WTC11 (cell line): ENCODE results near the gene FARSA. TPM values are rescaled to one million over a fixed set of nuclear protein-coding genes. Genes with fewer than 3 reads are reported as not detected.

ENCODE experiments used
- CREM ChIP-seq: sonication (generic); formaldehyde crosslinking; IDR thresholded peaks from 2 replicates; pipeline ENCODE4 v1.8.1; 2022; ENCODE audit warnings: mild to moderate bottlenecking, missing genetic modification reagents, moderate library complexity
- CTCF ChIP-seq: fragments of 200-600 bp; IDR thresholded peaks from 2 replicates; pipeline ENCODE4 v1.8.0; 2022; ENCODE audit warnings: antibody characterized with exemption
- ETV6 ChIP-seq: sonication (generic); formaldehyde crosslinking; IDR thresholded peaks from 2 replicates; pipeline ENCODE4 v1.8.1; 2022; ENCODE audit warnings: mild to moderate bottlenecking, missing genetic modification reagents
- FOXK1 ChIP-seq: sonication (generic); formaldehyde crosslinking; IDR thresholded peaks from 2 replicates; pipeline ENCODE4 v1.8.0; 2022; ENCODE audit warnings: mild to moderate bottlenecking, moderate library complexity, missing genetic modification reagents
- MAX ChIP-seq: sonication (generic); formaldehyde crosslinking; IDR thresholded peaks from 2 replicates; pipeline ENCODE4 v1.8.0; 2022; ENCODE audit warnings: mild to moderate bottlenecking, missing genetic modification reagents
- NR2C2 ChIP-seq: sonication (generic); formaldehyde crosslinking; IDR thresholded peaks from 2 replicates; pipeline ENCODE4 v1.8.0; 2022; ENCODE audit warnings: mild to moderate bottlenecking, missing genetic modification reagents
- RELA ChIP-seq: sonication (generic); formaldehyde crosslinking; IDR thresholded peaks from 2 replicates; pipeline ENCODE4 v1.8.1; 2022; ENCODE audit warnings: missing genetic modification reagents, mild to moderate bottlenecking, borderline replicate concordance
- SMAD3 ChIP-seq: sonication (generic); formaldehyde crosslinking; IDR thresholded peaks from 2 replicates; pipeline ENCODE4 v1.8.0; 2022; ENCODE audit warnings: missing genetic modification reagents, mild to moderate bottlenecking, borderline replicate concordance
- SP1 ChIP-seq: sonication (generic); formaldehyde crosslinking; conservative IDR thresholded peaks from 2 replicates; pipeline ENCODE4 v1.8.1; 2022; ENCODE audit warnings: missing genetic modification reagents
- TCF7 ChIP-seq: sonication (generic); formaldehyde crosslinking; IDR thresholded peaks from 2 replicates; pipeline ENCODE4 v1.8.0; 2022; ENCODE audit warnings: mild to moderate bottlenecking, low read depth, missing genetic modification reagents, moderate library complexity
- TP53 ChIP-seq: sonication (generic); formaldehyde crosslinking; IDR thresholded peaks from 2 replicates; pipeline ENCODE4 v1.8.1; 2023; ENCODE audit warnings: mild to moderate bottlenecking, missing genetic modification reagents
- USF2 ChIP-seq: sonication (generic); formaldehyde crosslinking; IDR thresholded peaks from 2 replicates; pipeline ENCODE4 v1.8.1; 2023; ENCODE audit warnings: mild to moderate bottlenecking, missing genetic modification reagents, moderate library complexity
- ZBTB21 ChIP-seq: sonication (generic); formaldehyde crosslinking; IDR thresholded peaks from 2 replicates; pipeline ENCODE4 v1.8.1; 2023; ENCODE audit warnings: mild to moderate bottlenecking, missing genetic modification reagents, borderline replicate concordance
- ZBTB43 ChIP-seq: sonication (generic); formaldehyde crosslinking; IDR thresholded peaks from 2 replicates; pipeline ENCODE4 v1.8.1; 2023; ENCODE audit warnings: mild to moderate bottlenecking, missing genetic modification reagents
- ZNF317 ChIP-seq: sonication (generic); formaldehyde crosslinking; IDR thresholded peaks from 2 replicates; pipeline ENCODE4 v1.8.1; 2023; ENCODE audit warnings: low read depth, mild to moderate bottlenecking, moderate library complexity, missing genetic modification reagents, borderline replicate concordance
- ZNF416 ChIP-seq: fragments of 250-450 bp; sonication (Bioruptor Pico); IDR thresholded peaks from 2 replicates; pipeline ENCODE4 v1.9.0; 2021; ENCODE audit warnings: mild to moderate bottlenecking, inconsistent platforms
- total RNA-seq: library from RNA; stranded (reverse); gene quantifications from 3 replicates; pipeline ENCODE4 v1.2.3, GENCODE V29; 2021
- TF ChIP-seq, protein P1 (sequence below): sonication (generic); formaldehyde crosslinking; IDR thresholded peaks from 2 replicates; pipeline ENCODE4 v1.8.0; 2022; ENCODE audit warnings: mild to moderate bottlenecking, missing genetic modification reagents
- TF ChIP-seq, protein P2 (sequence below): sonication (generic); formaldehyde crosslinking; IDR thresholded peaks from 2 replicates; pipeline ENCODE4 v1.8.1; 2022; ENCODE audit warnings: missing genetic modification reagents, borderline replicate concordance
- TF ChIP-seq, protein P3 (sequence below): sonication (generic); formaldehyde crosslinking; IDR thresholded peaks from 2 replicates; pipeline ENCODE4 v1.8.0; 2023; ENCODE audit warnings: missing genetic modification reagents

Gene FARSA
- total RNA-seq, 1 experiment from 2014 or later = 108 TPM

DNA sequence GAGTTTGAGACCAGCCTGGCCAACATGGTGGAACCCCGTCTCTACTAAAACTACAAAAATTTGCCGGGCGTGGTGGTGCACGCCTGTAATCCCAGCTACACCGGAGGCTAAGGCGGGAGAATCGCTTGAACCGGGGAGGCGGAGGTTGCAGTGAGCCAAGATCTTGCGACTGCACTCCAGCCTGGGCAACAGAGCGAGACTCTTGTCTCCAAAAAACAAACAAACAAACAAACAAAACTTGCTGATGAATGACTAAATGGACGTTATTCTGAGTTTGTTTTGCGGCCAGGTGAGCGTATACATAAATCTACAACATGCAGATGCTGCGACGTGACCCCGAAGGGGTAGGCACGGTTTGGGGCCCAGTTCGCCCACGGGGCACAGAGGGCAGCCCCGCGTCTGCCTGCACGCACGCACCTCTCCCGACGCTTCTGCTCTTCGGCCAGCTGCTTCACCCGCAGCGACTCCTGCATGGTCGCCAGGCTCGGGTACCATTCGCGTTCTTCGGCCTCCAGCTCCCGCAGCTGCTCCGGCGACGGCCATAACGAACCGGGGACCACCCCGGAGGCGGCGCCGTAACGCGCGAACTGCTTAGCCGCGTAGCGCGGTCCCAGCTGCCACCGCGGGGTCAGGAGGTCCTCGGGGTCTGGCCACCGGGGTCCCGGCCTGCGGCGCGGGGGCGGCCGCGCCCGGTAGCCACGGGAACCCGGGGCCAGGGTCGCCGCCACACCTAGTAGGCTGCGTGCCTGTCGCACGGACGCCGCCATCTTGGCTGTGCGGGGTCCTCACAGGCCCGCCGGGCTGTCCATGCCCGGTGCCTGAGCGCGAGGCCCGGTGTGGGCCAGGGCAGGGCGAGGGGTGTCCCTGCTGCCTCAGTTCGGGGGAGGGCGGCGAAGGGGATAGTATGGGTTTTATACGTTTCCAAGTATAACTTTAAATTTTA, 23.2 kb upstream of the FARSA start, which contains the start of gene GADD45GIP1 (continued):
- TF ChIP-seq, protein P1, sequence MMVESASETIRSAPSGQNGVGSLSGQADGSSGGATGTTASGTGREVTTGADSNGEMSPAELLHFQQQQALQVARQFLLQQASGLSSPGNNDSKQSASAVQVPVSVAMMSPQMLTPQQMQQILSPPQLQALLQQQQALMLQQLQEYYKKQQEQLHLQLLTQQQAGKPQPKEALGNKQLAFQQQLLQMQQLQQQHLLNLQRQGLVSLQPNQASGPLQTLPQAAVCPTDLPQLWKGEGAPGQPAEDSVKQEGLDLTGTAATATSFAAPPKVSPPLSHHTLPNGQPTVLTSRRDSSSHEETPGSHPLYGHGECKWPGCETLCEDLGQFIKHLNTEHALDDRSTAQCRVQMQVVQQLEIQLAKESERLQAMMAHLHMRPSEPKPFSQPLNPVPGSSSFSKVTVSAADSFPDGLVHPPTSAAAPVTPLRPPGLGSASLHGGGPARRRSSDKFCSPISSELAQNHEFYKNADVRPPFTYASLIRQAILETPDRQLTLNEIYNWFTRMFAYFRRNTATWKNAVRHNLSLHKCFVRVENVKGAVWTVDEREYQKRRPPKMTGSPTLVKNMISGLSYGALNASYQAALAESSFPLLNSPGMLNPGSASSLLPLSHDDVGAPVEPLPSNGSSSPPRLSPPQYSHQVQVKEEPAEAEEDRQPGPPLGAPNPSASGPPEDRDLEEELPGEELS (CRISPR knock-in tag) = peak; percentile 88; the same call in 1 of the 2 replicates
- TF ChIP-seq NR2C2 (no peak), SMAD3 (CRISPR knock-in tag) (peak; percentile 27; the same call in 1 of the 2 replicates), USF2 (CRISPR knock-in tag) (peak; percentile 38; the same call in 1 of the 2 replicates), FOXK1 (peak; percentile 71; the same call in 1 of the 2 replicates), TCF7 (CRISPR knock-in tag) (peak; percentile 5; the same call in 1 of the 2 replicates), TP53 (CRISPR knock-in tag) (0 out of 2 replicates have a peak, but pooled peaks have one; percentile 18), ZBTB21 (CRISPR knock-in tag) (no peak), CTCF (no peak), ZNF317 (CRISPR knock-in tag) (no peak), SP1 (CRISPR knock-in tag) (peak; percentile 70), ZNF416 (CRISPR knock-in tag) (no peak), CREM (CRISPR knock-in tag) (peak; percentile 47; the same call in 1 of the 2 replicates), RELA (CRISPR knock-in tag) (0 out of 2 replicates have a peak, but pooled peaks have one; percentile 75), ZBTB43 (CRISPR knock-in tag) (peak; percentile 77; the same call in 1 of the 2 replicates), ETV6 (CRISPR knock-in tag) (peak; percentile 83; the same call in 1 of the 2 replicates), MAX (peak; percentile 35; the same call in 1 of the 2 replicates)
- TF ChIP-seq, protein P2, sequence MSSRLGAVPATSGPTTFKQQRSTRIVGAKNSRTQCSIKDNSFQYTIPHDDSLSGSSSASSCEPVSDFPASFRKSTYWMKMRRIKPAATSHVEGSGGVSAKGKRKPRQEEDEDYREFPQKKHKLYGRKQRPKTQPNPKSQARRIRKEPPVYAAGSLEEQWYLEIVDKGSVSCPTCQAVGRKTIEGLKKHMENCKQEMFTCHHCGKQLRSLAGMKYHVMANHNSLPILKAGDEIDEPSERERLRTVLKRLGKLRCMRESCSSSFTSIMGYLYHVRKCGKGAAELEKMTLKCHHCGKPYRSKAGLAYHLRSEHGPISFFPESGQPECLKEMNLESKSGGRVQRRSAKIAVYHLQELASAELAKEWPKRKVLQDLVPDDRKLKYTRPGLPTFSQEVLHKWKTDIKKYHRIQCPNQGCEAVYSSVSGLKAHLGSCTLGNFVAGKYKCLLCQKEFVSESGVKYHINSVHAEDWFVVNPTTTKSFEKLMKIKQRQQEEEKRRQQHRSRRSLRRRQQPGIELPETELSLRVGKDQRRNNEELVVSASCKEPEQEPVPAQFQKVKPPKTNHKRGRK (CRISPR knock-in tag) = no peak
- TF ChIP-seq, protein P3, sequence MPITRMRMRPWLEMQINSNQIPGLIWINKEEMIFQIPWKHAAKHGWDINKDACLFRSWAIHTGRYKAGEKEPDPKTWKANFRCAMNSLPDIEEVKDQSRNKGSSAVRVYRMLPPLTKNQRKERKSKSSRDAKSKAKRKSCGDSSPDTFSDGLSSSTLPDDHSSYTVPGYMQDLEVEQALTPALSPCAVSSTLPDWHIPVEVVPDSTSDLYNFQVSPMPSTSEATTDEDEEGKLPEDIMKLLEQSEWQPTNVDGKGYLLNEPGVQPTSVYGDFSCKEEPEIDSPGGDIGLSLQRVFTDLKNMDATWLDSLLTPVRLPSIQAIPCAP (CRISPR knock-in tag) = peak; percentile 70; the same call in 1 of the 2 replicates
